Measurements from ENCODE around the gene PSMD6. TPM values are rescaled to one million over a fixed set of nuclear protein-coding genes. Genes with fewer than 3 reads are reported as not detected.
A peak's percentile ranks its signal among the peaks of the same experiment; 100 is the strongest.

PSMD6 gene
- total and polyA plus RNA-seq, 10 donors: 49.0 to 75.8 (median 59.6) TPM

DNA sequence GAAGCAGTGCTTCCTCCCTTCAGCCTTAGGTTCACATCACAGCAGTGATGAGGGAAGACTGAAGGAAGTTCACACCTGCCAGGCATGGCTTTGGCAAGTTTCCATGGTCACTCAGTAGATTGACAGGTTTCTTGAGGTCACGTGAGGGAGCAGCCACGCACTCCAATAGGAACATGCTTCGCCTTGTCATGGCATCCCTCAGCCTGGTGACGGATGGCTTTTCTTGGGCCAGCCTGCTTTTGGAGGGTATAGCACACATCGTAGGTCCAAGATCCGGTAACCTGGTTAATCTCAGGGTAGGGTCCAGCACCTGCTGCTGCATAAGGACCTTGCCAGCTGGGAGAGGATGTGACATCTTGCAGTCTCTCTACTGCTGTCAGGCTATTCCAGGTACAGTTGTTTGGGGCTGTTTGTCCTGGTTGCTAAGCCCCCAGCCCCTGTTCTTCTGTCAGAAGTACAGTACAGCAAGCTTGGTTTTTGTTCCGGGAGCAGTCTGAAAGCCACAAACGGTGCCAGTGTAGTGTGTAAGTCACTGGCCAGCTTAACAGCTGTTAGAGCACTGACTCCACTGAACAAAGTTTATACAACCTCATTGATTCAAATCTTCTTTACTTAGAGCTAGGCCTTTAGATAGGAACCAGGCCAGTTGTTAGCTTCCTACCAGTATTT is 42.3 kb downstream of the PSMD6 start:
- H3K27ac ChIP-seq: peak overlapping the region in 3 of 8 donors; percentile 3 to 85 (median 81)
- peaks cover 2 to 65% (median 41%) of the 10 kb centered on the region in 6 donors for H3K36me3 ChIP-seq

DNA sequence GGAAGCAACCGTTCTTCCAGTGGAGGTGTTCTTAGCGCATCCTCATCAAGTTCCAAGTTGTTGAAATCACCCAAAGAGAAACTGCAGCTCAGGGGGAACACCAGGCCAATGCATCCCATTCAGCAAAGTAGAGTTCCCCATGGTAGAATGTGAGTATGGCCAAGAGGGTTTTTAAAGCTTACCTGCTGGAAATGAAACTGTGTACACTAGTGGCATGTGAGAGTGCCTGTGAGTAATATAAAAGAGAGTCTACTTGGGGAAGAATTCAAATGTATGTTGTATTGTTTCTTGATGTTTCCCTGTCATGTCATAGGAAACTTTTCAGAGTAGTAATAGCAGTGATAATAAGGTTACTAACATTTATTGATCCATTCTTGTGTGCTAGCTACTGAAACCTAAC is 43.3 kb downstream of the PSMD6 start:
- Histone ChIP-seq H3K36me3 (peaks cover 2 to 55% (median 34%) of the 10 kb centered on the region in 6 donors), H3K9me3 (no peaks in the 10 kb centered on the region), H3K27ac (peak overlapping the region in 7 of 8 donors; percentile 4 to 85 (median 52)), H3K4me1 (peaks cover 21 to 79% (median 55%) of the 10 kb centered on the region in 6 donors), H3K27me3 (replicated peaks in 1 of 7) (no peaks in the 10 kb centered on the region), H3K4me3 (peak overlapping the region in 2 of 8 donors; percentile 5 to 42)
- TF ChIP-seq POLR2A (IDR thresholded peaks at IDR 0.05): no peak
- TF ChIP-seq, protein P1, sequence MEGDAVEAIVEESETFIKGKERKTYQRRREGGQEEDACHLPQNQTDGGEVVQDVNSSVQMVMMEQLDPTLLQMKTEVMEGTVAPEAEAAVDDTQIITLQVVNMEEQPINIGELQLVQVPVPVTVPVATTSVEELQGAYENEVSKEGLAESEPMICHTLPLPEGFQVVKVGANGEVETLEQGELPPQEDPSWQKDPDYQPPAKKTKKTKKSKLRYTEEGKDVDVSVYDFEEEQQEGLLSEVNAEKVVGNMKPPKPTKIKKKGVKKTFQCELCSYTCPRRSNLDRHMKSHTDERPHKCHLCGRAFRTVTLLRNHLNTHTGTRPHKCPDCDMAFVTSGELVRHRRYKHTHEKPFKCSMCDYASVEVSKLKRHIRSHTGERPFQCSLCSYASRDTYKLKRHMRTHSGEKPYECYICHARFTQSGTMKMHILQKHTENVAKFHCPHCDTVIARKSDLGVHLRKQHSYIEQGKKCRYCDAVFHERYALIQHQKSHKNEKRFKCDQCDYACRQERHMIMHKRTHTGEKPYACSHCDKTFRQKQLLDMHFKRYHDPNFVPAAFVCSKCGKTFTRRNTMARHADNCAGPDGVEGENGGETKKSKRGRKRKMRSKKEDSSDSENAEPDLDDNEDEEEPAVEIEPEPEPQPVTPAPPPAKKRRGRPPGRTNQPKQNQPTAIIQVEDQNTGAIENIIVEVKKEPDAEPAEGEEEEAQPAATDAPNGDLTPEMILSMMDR (IDR thresholded peaks at IDR 0.05 in 8 of 11, conservative IDR thresholded peaks at IDR 0.05 in 3 of 11): no peak
- TF ChIP-seq POLR2AphosphoS5 (IDR thresholded peaks at IDR 0.05): no peak
- intact Hi-C loops (cut with DNase I; ENCODE audit: low total_unique reads): no loop called here
- DNase-seq: no peak
- 87 to 94% (median 92%) methylated on average over 2 of the region's 2 CpGs for WGBS, 5 donors

More for the DNA sequence above, 42.3 kb downstream of the PSMD6 start:
- Histone ChIP-seq H3K4me1 (peaks cover 21 to 70% (median 47%) of the 10 kb centered on the region in 6 donors), H3K9me3 (no peaks in the 10 kb centered on the region), H3K4me3 (no peak overlapping the region), H3K27me3 (replicated peaks in 1 of 7) (no peaks in the 10 kb centered on the region)
- DNase-seq: no peak
- TF ChIP-seq, protein P1 (IDR thresholded peaks at IDR 0.05 in 8 of 11, conservative IDR thresholded peaks at IDR 0.05 in 3 of 11): no peak
- TF ChIP-seq POLR2AphosphoS5 (IDR thresholded peaks at IDR 0.05): no peak
- no peak for TF ChIP-seq POLR2A (IDR thresholded peaks at IDR 0.05)
- whole genome bisulfite sequencing, 5 donors: 88 to 95% (median 91%) methylated on average over 2 to 8 of the region's 8 CpGs
- intact Hi-C loops (cut with DNase I; ENCODE audit: low total_unique reads): no loop called here

DNA sequence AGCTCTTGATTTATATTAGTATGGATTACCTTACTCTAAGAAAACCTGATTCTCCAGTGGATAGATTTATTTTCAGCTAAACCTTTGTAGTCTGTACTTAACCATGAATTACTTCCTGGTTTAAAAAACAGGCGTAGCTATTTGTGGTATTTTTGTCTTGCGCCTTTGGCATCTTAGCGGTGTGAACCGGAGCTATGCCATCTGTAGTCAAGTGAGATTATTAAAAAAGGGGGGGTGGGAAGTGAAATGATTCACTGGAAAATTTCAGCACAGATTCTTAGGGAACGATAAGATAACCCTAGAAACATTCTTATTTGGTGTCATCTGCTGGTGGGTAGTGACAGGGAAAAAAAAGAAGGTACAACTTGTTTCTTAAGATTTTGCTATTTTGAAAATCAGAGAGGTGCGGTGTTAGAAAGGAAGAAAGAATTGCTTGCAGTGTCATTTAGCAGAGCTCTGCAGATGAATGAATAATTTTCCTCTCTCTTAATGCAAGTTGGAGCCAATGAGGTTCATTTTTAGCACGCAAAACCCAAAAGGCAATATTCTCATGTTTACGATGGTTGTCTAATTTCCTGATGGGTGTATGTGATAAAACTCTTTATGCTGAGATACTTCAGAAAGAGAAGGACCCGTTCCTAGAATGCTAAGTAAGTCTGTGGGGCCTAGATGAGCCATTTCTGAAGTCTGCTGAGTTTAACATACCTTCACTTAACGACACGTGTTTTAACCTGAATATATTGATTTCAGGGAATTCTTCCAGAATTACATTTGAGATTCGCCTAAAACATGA is 44.0 kb downstream of the PSMD6 start:
- TF ChIP-seq, protein P1 (IDR thresholded peaks at IDR 0.05 in 8 of 11, conservative IDR thresholded peaks at IDR 0.05 in 3 of 11): no peak
- TF ChIP-seq POLR2AphosphoS5 (IDR thresholded peaks at IDR 0.05) (no peak), POLR2A (IDR thresholded peaks at IDR 0.05) (no peak)
- Histone ChIP-seq H3K36me3 (peaks cover 2 to 50% (median 29%) of the 10 kb centered on the region in 6 donors), H3K4me3 (peak overlapping the region in 2 of 8 donors; percentile 5 to 42), H3K9me3 (no peaks in the 10 kb centered on the region), H3K4me1 (peaks cover 21 to 87% (median 57%) of the 10 kb centered on the region in 6 donors), H3K27me3 (replicated peaks in 1 of 7) (no peaks in the 10 kb centered on the region), H3K27ac (peak overlapping the region in 7 of 8 donors; percentile 22 to 85 (median 52))
- DNase-seq: no peak
- intact Hi-C loops (cut with DNase I; ENCODE audit: low total_unique reads): no loop called here
- WGBS, 5 donors: 43 to 61% (median 51%) methylated on average over 12 of the region's 12 CpGs

DNA sequence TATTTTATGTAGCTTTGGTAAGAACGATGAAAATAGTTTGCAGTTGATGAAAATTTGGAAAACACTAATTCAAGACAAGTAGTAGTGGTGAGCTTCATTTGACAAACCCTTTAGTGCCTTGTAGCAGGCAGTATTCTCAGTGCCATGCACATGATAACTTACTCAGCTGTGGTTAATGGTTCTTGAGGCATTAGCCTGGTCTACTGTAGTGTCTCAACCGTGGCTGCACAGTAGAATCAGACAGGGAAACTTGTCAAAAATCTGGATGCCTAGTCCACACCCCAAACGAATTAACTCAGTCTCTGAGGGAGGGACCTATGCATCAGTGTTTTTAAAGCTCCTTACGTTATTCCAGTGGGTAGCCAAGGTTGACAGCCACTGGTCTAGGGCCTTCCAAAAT is 45.4 kb downstream of the PSMD6 start:
- H3K9me3 ChIP-seq: no peaks in the 10 kb centered on the region
- H3K36me3 ChIP-seq: peaks cover 2 to 50% (median 22%) of the 10 kb centered on the region in 6 donors
- WGBS, 5 donors: 71 to 84% (median 80%) methylated on average over 4 of the region's 4 CpGs
- intact Hi-C loops (cut with DNase I; ENCODE audit: low total_unique reads): no loop called here
- no peak for DNase-seq
- H3K4me3 ChIP-seq: no peak overlapping the region
- H3K27me3 ChIP-seq (replicated peaks in 1 of 7): no peaks in the 10 kb centered on the region
- peak overlapping the region in 3 of 8 donors; percentile 61 to 85 (median 81) for H3K27ac ChIP-seq
- peaks cover 21 to 100% (median 63%) of the 10 kb centered on the region in 6 donors for H3K4me1 ChIP-seq
- TF ChIP-seq POLR2A (IDR thresholded peaks at IDR 0.05): no peak

Measured in spleen (tissue), 11 donors.